SK-N-SH (cell line): ENCODE data around the gene TCP11L2. TPM values are rescaled to one million over a fixed set of nuclear protein-coding genes. Genes with fewer than 3 reads are reported as not detected.
A peak's percentile ranks its signal among the peaks of the same experiment; 100 is the strongest.

ENCODE experiments used
- CTCF ChIA-PET: fragments of 300-600, 350-600 bp; formaldehyde crosslinking; extraction: SDS; loops from one replicate; lab custom pipeline; 2021; lab: Yijun Ruan, JAX
- POLR2A ChIA-PET: fragments of 350-600 bp; sonication (Branson Sonifier 250); formaldehyde crosslinking; extraction: SDS; loops from one replicate; lab custom pipeline; 2020; ENCODE audit warnings: antibody characterized with exemption, inconsistent platforms; lab: Yijun Ruan, JAX
- DNase-seq: peaks from one replicate; pipeline ENCODE4 v3.0.0; 2012
- H2AFZ ChIP-seq: fragments of 200-600 bp; sonication (generic); 2 replicates; pipeline ENCODE4 v1.8.1; 2016; ENCODE audit warnings: antibody characterized with exemption, mild to moderate bottlenecking, low read depth
- H3F3A ChIP-seq: fragments of 200-600 bp; sonication (generic); replicated peaks from 2 replicates; pipeline ENCODE3; 2016; ENCODE audit warnings: antibody characterized with exemption, mild to moderate bottlenecking; ENCODE audit not compliant: insufficient read depth
- H3K27ac ChIP-seq, 2 experiments: fragments of 200-500 bp in 1 of 2; fragments of 200-600 bp in 1 of 2; sonication (Bioruptor generic) in 1 of 2; sonication (generic), shearing (Covaris generic) in 1 of 2; 2 replicates each; pipeline versions ENCODE4 v1.5.1 to v1.6.1; 2014 to 2016; ENCODE audit warnings: low read depth in 2 of 2, inconsistent platforms in 1 of 2, low read length in 1 of 2, mild to moderate bottlenecking in 1 of 2, mixed read lengths in 1 of 2
- H3K27me3 ChIP-seq: fragments of 200-600 bp; sonication (generic), shearing (Covaris generic); 2 replicates; pipeline ENCODE4 v1.6.1; 2016; ENCODE audit warnings: mixed run types; ENCODE audit not compliant: insufficient read depth
- H3K36me3 ChIP-seq, 2 experiments: fragments of 200-500 bp in 1 of 2; fragments of 200-600 bp in 1 of 2; sonication (Bioruptor generic) in 1 of 2; sonication (generic) in 1 of 2; replicated peaks in 1 of 2; 2 replicates each; pipeline versions ENCODE3 to v1.5.1; 2014 to 2016; ENCODE audit warnings: low read length in 1 of 2, mild to moderate bottlenecking in 1 of 2; ENCODE audit not compliant: insufficient read depth in 2 of 2, control insufficient read depth in 1 of 2
- H3K4me1 ChIP-seq, 2 experiments: fragments of 200-500 bp in 1 of 2; fragments of 200-600 bp in 1 of 2; sonication (Bioruptor generic) in 1 of 2; sonication (generic), shearing (Covaris generic) in 1 of 2; 2 replicates each; pipeline versions ENCODE4 v1.5.1 to v1.6.1; 2014 to 2016; ENCODE audit warnings: low read depth in 1 of 2, low read length in 1 of 2, mixed run types in 1 of 2; ENCODE audit not compliant: insufficient read depth in 2 of 2, control insufficient read depth in 1 of 2
- H3K4me2 ChIP-seq: fragments of 200-600 bp; sonication (generic), shearing (Covaris generic); 2 replicates; pipeline ENCODE4 v1.6.1; 2017; ENCODE audit warnings: mixed run types
- H3K4me3 ChIP-seq, 2 experiments: fragments of 200-500 bp in 1 of 2; fragments of 200-600 bp in 1 of 2; sonication (Bioruptor generic) in 1 of 2; sonication (generic), shearing (Covaris generic) in 1 of 2; 2 replicates each; pipeline versions ENCODE4 v1.5.1 to v1.8.1; 2014 to 2016; ENCODE audit warnings: low read depth in 2 of 2, inconsistent platforms in 1 of 2, low read length in 1 of 2, mild to moderate bottlenecking in 1 of 2, mixed read lengths in 1 of 2, moderate library complexity in 1 of 2
- H3K79me2 ChIP-seq: fragments of 200-600 bp; sonication (generic); 2 replicates; pipeline ENCODE4 v1.8.1; 2017; ENCODE audit warnings: mild to moderate bottlenecking; ENCODE audit not compliant: insufficient read depth
- H3K9ac ChIP-seq: fragments of 200-600 bp; sonication (generic); 2 replicates; pipeline ENCODE4 v1.6.1; 2017; ENCODE audit warnings: mixed run types
- H3K9me2 ChIP-seq: fragments of 200-600 bp; sonication (generic); 2 replicates; pipeline ENCODE4 v1.6.1; 2017; ENCODE audit warnings: mixed run types
- H3K9me3 ChIP-seq: fragments of 200-600 bp; sonication (generic); 2 replicates; pipeline ENCODE4 v1.6.1; 2017; ENCODE audit warnings: mixed run types, mild to moderate bottlenecking, moderate library complexity
- H4K20me1 ChIP-seq: fragments of 200-600 bp; sonication (generic); 2 replicates; pipeline ENCODE4 v1.6.1; 2017; ENCODE audit warnings: mild to moderate bottlenecking, mixed run types; ENCODE audit not compliant: insufficient read depth
- CHD2 ChIP-seq: fragments of 150-350 bp; IDR thresholded peaks from 2 replicates; pipeline ENCODE4 v1.6.1; 2018; ENCODE audit warnings: low read length; ENCODE audit not compliant: partially characterized antibody
- ELF1 ChIP-seq: IDR thresholded peaks from 2 replicates; pipeline ENCODE4 v1.4.0; 2012
- EZH2phosphoT487 ChIP-seq: fragments of 200-600 bp; sonication (generic); IDR thresholded peaks from 2 replicates; pipeline ENCODE4 v1.6.1; 2017; ENCODE audit warnings: low read depth, mixed run types, mild to moderate bottlenecking, antibody characterized with exemption, moderate library complexity, borderline replicate concordance
- FOSL2 ChIP-seq: IDR thresholded peaks from 2 replicates; pipeline ENCODE4 v1.4.0; 2012; ENCODE audit warnings: low read depth, mild to moderate bottlenecking, moderate library complexity, borderline replicate concordance
- FOXJ3 ChIP-seq: sonication (generic); formaldehyde crosslinking; IDR thresholded peaks from 2 replicates; pipeline ENCODE4 v1.5.1; 2020; ENCODE audit warnings: mild to moderate bottlenecking, missing genetic modification reagents
- GATA2 ChIP-seq: sonication (generic); formaldehyde crosslinking; IDR thresholded peaks from 2 replicates; pipeline ENCODE4 v1.5.0; 2020; ENCODE audit warnings: mild to moderate bottlenecking, missing genetic modification reagents
- JUND ChIP-seq: IDR thresholded peaks from 2 replicates; pipeline ENCODE4 v1.4.0; 2012
- MEF2A ChIP-seq: IDR thresholded peaks from 2 replicates; pipeline ENCODE4 v1.4.0; 2012; ENCODE audit warnings: low read depth, borderline replicate concordance
- NRF1 ChIP-seq: IDR thresholded peaks from 2 replicates; pipeline ENCODE4 v1.6.1; 2012; ENCODE audit warnings: low read depth, mild to moderate bottlenecking, low read length
- PBX3 ChIP-seq: IDR thresholded peaks from 2 replicates; pipeline ENCODE4; 2012
- POLR2AphosphoS5 ChIP-seq: IDR thresholded peaks from 2 replicates; pipeline ENCODE4 v1.6.1; 2012; ENCODE audit warnings: low read depth, low read length
- RAD21 ChIP-seq: IDR thresholded peaks from 2 replicates; pipeline ENCODE4 v1.6.1; 2012; ENCODE audit warnings: mild to moderate bottlenecking, low read length
- RCOR1 ChIP-seq: fragments of 150-350 bp; IDR thresholded peaks from 2 replicates; pipeline ENCODE4 v1.6.1; 2017; ENCODE audit warnings: antibody characterized with exemption, low read length
- REST ChIP-seq: IDR thresholded peaks from 2 replicates; pipeline ENCODE4 v1.6.1; 2012; ENCODE audit warnings: mild to moderate bottlenecking, low read depth, low read length, moderate library complexity
- RFX5 ChIP-seq: IDR thresholded peaks from 2 replicates; pipeline ENCODE4 v1.6.1; 2012; ENCODE audit warnings: mild to moderate bottlenecking, improper control_type of control experiment, low read length
- RXRA ChIP-seq: IDR thresholded peaks from 2 replicates; pipeline ENCODE4 v1.4.0; 2012; ENCODE audit warnings: low read depth, mild to moderate bottlenecking, borderline replicate concordance
- SIN3A ChIP-seq: IDR thresholded peaks from 2 replicates; pipeline ENCODE4 v1.6.1; 2012; ENCODE audit warnings: low read depth, mild to moderate bottlenecking, low read length, moderate library complexity, borderline replicate concordance
- SMC3 ChIP-seq: IDR thresholded peaks from 2 replicates; pipeline ENCODE4 v1.6.1; 2012; ENCODE audit warnings: low read depth, low read length, improper control_type of control experiment
- TAF1 ChIP-seq: IDR thresholded peaks from 2 replicates; pipeline ENCODE4 v1.6.1; 2012; ENCODE audit warnings: low read depth, mild to moderate bottlenecking, low read length, moderate library complexity, borderline replicate concordance
- TEAD4 ChIP-seq: IDR thresholded peaks from 2 replicates; pipeline ENCODE4 v1.4.0; 2012; ENCODE audit warnings: mild to moderate bottlenecking, borderline replicate concordance; ENCODE audit not compliant: insufficient read depth
- USF1 ChIP-seq: IDR thresholded peaks from 2 replicates; pipeline ENCODE4 v1.4.0; 2012; ENCODE audit warnings: low read depth, borderline replicate concordance
- USF2 ChIP-seq: fragments of 150-350 bp; IDR thresholded peaks from 2 replicates; pipeline ENCODE4 v1.6.1; 2017; ENCODE audit warnings: antibody characterized with exemption, low read length, low read depth, borderline replicate concordance
- YY1 ChIP-seq: IDR thresholded peaks from 2 replicates; pipeline ENCODE4 v1.4.0; 2012; ENCODE audit warnings: low read depth, mild to moderate bottlenecking
- ZBTB33 ChIP-seq: IDR thresholded peaks from 2 replicates; pipeline ENCODE4 v1.4.0; 2012; ENCODE audit warnings: low read depth, borderline replicate concordance
- WGBS: methylation state at CpG from one replicate; pipeline ENCODE4 v1.1.6; 2017; ENCODE audit warnings: low lambda C conversion rate; 5-methylcytosine and 5-hydroxymethylcytosine counted together
- polyA plus RNA-seq, 3 experiments: library from polyadenylated mRNA; depleted of rRNA; stranded (reverse); fragments of >200 nt; gene quantifications; 2 replicates each; pipeline ENCODE4 v1.2.3, GENCODE V29; 2012
- TF ChIP-seq, protein P1 (sequence below): IDR thresholded peaks from 2 replicates; pipeline ENCODE4 v1.4.0; 2012; ENCODE audit warnings: low read depth

The TCP11L2 gene
- polyA plus RNA-seq, 1 of the 3 experiments (the other 2 are of a cell fraction) = 4.0 TPM

DNA sequence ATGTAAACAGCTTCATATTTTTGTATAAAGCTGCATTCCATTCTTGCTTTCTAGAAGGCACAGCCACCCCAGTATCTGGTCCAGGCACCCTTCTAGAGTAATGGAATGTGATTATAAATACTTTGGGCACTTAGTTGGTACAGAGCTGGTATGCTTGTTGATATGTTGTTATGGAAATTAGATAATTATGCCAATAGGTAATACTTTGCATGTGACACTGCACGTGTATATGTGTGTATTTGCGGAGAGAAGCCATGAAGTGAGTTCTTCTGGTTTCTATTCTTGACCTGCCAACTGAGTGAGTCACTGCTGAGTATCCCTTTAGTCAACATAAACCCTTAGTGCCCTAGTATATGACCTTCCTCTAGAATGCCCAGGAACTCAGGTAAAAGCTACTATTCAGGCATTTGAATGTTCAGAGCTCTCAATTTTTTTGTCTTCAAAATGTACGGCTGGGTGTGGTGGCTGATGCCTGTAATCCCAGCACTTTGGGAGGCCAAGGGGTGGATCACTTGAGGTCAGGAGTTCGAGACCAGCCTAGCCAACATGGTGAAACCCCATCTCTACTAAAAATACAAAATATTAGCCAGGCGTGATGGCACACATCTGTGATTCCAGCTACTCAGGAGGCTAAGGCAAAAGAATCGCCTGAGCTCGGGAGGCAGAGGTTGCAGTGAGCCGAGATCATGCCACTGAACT is 6.2 kb upstream of the TCP11L2 start:
- CTCF ChIA-PET = interaction anchor here (1.0 to 2.5 kb wide), 3 partner anchors 13 to 70 kb away, joined by 4 to 5 read pairs (median 5); no protein-coding TSS in a partner anchor
- peak overlapping the region; percentile 45; the same call in 1 of the 2 replicates for H3K4me2 ChIP-seq
- no peak overlapping the region for H2AFZ ChIP-seq
- peaks cover 10% of the 10 kb centered on the region for H3F3A ChIP-seq
- peak overlapping the region in 1 of 2 experiments; percentile 67; a peak in 2 of 4 replicates for H3K27ac ChIP-seq
- H3K27me3 ChIP-seq = no peaks in the 10 kb centered on the region
- H3K36me3 ChIP-seq = no peaks in the 10 kb centered on the region
- peaks cover 0 to 6% of the 10 kb centered on the region in 2 experiments; a peak in 1 of 4 replicates for H3K4me1 ChIP-seq
- no peaks in the 10 kb centered on the region for H3K9me3 ChIP-seq
- WGBS = 74% methylated on average over 8 of the region's 8 CpGs
- no peak for DNase-seq
- no peaks in the 10 kb centered on the region for H3K79me2 ChIP-seq
- H4K20me1 ChIP-seq = no peaks in the 10 kb centered on the region
- POLR2A ChIA-PET = no interaction called here
- no peaks in the 10 kb centered on the region for H3K9me2 ChIP-seq
- no peak overlapping the region for H3K4me3 ChIP-seq
- H3K9ac ChIP-seq = 0 out of 2 replicates have a peak overlapping the region, but pooled peaks have one; percentile 36
- TF ChIP-seq PBX3 (peak; percentile 42; the same call in 1 of the 2 replicates), NRF1 (no peak), REST (no peak), FOXJ3 (no peak), ZBTB33 (no peak), GATA2 (CRISPR knock-in tag) (no peak), ELF1 (no peak), USF1 (no peak), FOSL2 (peak; percentile 85), MEF2A (peak; percentile 82), EZH2phosphoT487 (no peak), TEAD4 (no peak), RAD21 (no peak), TAF1 (no peak), POLR2AphosphoS5 (peak; percentile 24; the same call in 1 of the 2 replicates), USF2 (no peak), CHD2 (no peak), YY1 (no peak), RFX5 (no peak), RCOR1 (no peak), JUND (peak; percentile 68), SMC3 (no peak), SIN3A (no peak), RXRA (peak; percentile 72; the same call in 1 of the 2 replicates)
- TF ChIP-seq, protein P1, sequence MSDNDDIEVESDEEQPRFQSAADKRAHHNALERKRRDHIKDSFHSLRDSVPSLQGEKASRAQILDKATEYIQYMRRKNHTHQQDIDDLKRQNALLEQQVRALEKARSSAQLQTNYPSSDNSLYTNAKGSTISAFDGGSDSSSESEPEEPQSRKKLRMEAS = peak; percentile 67; the same call in 1 of the 2 replicates
